Hematopoietic multipotent progenitor cell (in vitro differentiated cells): ENCODE measurements around the gene VLDLR. TPM values are rescaled to one million over a fixed set of nuclear protein-coding genes. Genes with fewer than 3 reads are reported as not detected.

Experiments
- DNase-seq, 3 donors: peaks; one replicate each; pipeline ENCODE4 v3.0.0-alpha.2; 2011 to 2015; ENCODE audit warnings: low read depth in 2 of 3, low spot score in 2 of 3
- total RNA-seq: library from RNA; depleted of rRNA; stranded (reverse); fragments of >200 nt; gene quantifications from one replicate; pipeline ENCODE4 v1.2.3, GENCODE V29; 2012

The VLDLR gene
- total RNA-seq, 1 donor = 1.6 TPM

DNA sequence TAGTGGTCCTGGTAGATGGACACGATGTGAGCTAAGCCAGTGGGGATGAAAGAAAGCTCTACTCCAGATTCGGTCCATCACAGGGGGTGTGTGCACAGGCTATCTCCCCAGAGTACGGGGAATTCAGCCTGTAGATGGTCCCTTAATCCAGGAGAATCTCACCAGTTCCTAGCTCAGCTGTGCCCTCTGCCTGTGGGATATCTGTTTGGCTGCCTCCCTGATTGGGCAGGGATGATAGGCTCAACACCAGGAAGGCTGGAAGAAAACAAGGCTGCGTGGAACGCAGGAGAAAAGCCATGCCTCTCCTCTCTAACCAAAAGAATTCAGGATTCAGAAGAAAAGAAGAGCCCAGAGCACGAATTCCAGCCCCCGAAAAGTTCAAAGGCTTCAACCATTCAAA is 40.9 kb downstream of the VLDLR start:
- DNase-seq = no peak

GRCh38 chr9:2663461-2664173 is 42.0 kb downstream of the VLDLR start:
- DNase-seq = no peak

- DNase-seq = no peak
Measured at GRCh38 chr9:2664174-2665065, 42.8 kb downstream of the VLDLR start.

DNA sequence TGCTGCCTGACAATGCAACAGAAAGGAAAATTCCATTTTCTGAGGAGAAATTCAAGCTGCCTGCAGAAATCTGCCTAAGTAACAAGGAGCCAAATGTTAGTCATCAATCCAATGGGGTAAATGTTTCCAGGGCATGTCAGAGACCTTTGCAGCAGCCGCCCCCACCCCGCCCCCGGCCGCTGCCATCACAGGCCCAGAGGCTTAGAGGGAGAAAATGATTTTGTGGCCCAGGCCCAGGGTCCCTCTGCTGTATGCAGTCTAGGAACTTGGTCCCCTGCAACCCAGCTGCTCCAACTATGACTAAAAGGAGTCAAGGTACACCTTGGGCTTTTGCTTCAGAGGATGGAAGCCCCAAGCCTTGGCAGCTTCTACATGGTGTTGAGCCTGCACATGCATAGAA is 45.0 kb downstream of the VLDLR start:
- DNase-seq = no peak

DNA sequence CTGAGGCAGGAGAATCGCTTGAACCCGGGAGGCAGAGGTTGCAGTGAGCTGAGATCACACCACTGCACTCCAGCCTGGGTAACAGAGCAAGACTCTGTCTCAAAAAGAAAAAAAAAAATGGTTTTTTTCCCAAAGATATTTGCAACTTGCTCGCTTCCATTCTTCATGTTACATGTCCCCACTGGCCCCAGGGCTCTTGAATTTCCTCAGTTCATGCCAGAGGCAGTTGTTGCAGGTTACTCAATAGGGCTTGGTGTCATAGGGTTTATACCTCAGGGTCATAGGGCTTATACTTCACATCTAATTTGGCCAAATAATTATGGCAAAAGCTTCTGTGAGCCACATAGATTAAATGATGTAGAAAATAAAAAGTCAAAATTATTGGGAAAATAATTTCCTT is 51.6 kb downstream of the VLDLR start:
- no peak for DNase-seq

DNA sequence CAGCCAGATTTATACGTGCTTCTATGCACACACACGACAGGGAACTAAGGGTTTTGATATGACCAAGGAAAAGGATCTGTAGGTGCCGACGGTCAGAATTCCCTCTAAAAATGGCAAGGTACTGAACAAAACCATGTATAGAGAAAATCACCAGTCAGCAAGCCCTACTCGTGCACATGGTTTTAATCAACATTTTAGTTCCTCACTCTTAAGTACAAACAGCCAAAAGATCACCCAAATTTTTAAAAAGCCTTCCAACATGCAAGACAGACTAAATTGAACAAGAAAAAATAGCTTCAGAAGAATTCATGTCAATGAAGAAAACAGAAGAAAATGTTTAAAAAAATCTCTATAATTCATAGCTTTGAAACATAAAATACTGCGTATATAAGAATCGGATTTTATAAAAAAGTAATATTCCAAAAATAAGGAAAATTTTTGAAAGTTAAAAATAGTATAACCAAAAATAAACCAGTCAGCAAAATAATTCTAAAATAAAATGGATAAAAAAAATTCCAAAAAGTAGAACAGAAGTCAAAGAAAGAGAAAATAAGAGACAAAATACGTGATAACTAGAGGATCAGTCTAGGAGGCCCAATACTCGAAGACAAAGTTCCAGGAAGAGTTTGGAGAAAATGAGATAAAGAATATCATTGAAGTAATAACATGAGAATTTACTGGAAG is 52.7 kb downstream of the VLDLR start:
- no peak for DNase-seq

- DNase-seq = no peak
Measured at GRCh38 chr9:2675834-2676233, 54.2 kb downstream of the VLDLR start.

- DNase-seq = no peak
Measured at GRCh38 chr9:2676466-2676865, 54.9 kb downstream of the VLDLR start.

DNA sequence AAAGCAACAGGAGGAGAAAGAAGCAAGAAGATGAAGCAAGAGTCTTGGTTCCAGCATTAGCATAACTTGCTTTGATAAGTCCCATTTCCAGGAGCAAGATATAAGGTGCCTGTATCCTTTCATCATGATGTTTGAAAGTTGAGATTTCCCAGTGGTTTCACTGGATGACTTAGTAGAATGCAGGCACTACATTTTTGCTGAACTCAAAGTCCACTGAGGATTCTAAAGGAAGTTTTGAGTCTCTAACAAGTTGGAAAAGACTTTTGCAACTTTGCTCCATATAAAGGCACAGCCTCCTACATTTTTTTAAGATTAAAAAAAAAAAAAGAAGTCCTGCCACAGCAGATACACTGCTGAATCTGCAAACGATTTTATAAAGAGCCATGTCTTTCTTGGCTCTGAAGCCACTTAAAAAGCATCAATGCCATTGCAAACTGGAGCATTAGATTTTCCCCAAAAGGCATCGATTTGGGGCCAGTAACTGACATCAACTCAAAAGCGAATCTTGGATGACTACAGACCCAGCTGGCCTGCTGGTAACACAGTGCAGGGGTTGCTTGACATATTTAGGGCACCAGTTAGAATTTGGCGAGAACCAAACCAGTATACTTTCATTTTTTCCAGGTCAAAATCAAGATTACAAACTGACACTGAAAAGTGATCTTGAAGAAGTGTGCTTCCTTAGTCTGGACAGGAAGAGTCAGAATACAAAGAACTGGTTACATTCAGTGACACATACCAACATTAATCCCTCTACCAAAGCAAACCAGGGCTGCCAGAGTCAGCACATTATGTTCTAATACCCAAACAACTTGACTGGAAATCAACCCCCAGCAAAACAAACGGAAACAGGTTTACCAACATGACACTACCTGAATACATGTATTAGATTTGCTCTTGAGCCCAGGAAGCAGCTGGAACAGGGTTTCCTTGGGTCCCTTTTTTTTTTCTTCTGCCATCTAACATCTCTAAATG is 56.6 kb downstream of the VLDLR start:
- no peak for DNase-seq

GRCh38 chr9:2679011-2679410 is 57.4 kb downstream of the VLDLR start:
- no peak for DNase-seq

- no peak for DNase-seq
Measured at GRCh38 chr9:2681981-2682380, 60.4 kb downstream of the VLDLR start.

- DNase-seq = no peak
Measured at GRCh38 chr9:2686911-2687310, 65.3 kb downstream of the VLDLR start.

GRCh38 chr9:2688636-2689035 is 67.0 kb downstream of the VLDLR start:
- no peak for DNase-seq

- DNase-seq = no peak
Measured at GRCh38 chr9:2691212-2691611, 69.6 kb downstream of the VLDLR start.

GRCh38 chr9:2691626-2692025 is 70.0 kb downstream of the VLDLR start:
- DNase-seq = no peak

GRCh38 chr9:2693056-2693455 is 71.5 kb downstream of the VLDLR start:
- no peak for DNase-seq

- no peak for DNase-seq
Measured at GRCh38 chr9:2697492-2697891, 75.9 kb downstream of the VLDLR start.

GRCh38 chr9:2700398-2700797 is 78.8 kb downstream of the VLDLR start:
- DNase-seq = no peak

DNA sequence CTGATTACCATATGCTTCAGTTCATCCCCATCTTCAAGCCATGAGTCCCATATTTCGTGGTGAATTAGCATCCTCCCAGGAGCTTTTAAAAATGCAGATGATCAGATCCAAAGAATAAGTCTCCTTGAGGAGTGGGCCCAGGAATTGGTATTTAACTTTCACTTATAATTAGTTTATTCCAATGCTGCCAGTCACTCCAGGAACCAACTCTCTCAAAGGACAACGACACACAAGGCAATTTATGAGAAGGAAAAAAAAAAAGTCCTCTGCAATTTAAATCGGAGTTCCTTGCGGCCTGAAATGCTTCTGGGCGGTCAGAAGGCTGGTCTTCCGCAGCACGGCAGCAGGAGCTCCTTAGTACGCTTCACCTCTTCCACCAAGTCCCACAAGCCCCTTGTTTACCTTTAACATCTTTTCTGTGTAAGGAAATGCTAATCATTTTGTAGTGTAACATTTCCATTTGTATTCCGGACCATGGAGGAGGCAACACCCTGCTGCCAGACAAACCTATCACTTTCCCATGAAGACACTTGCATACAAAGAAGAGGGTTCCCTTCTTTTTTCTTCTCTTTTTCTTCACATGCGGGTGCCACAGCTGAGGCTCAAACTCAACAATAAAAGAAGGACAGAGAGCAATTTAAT is 79.4 kb downstream of the VLDLR start:
- DNase-seq = no peak

DNA sequence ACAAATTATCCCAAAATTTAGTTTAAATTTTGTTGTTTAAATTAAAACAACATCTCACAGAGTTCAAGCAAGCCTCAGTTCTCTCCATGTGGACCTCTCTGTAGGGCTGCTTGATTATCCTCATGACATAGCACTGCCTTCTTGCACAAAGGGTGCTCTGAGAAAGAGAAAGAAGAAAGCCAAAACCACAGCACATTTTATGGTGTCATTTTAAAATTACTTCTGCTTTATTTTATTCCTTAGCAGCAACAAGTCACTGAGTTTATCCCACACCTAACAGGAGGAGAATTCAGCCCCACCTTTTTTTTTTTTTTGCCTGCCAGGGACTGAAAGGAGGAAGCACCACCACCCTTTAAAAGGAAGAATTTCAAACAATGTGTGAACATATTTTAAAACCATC is 82.9 kb downstream of the VLDLR start:
- peak in 2 of 3 donors; percentile 40 to 82 for DNase-seq
